HG03439 (cell line): Measurements from ENCODE around the gene ADARB2.
"Not testable (repeated sequence)": the region's sequence is repeated elsewhere in the genome, so short reads cannot be mapped to it uniquely, and the experiment has no call there.

Experiments used
- ATAC-seq: cut with Tn5 transposase; IDR thresholded peaks from one replicate; pipeline ENCODE4 v1.9.1; 2021; ENCODE audit warnings: mild to moderate bottlenecking, moderate library complexity; ENCODE audit not compliant: unreplicated experiment

ADARB2 gene

GRCh38 chr10:1449572-1450205, 287.6 kb downstream of the ADARB2 start:
- no peak for ATAC-seq

DNA sequence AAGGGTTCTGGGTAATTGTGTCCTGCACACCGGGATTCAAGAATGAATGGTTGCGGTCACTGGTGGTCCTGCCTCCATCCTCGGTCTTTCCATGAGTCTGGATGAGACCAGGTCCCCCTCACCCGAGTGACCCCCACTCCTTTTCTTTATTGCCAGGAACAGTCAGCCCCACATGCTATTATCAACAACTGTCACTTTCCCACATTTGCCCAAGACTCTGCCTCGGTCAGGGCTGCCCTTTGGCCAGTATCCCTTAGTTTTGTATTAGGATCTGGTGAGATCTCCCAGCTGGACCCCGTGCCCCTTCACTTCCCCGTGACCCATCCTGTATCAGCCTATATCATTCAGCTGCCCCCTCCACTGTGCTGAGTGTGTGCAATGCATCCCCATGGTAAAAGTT, 288.3 kb downstream of the ADARB2 start:
- no peak for ATAC-seq

- ATAC-seq, result no peak
Observed at GRCh38 chr10:1448252-1448930, 288.9 kb downstream of the ADARB2 start.

DNA sequence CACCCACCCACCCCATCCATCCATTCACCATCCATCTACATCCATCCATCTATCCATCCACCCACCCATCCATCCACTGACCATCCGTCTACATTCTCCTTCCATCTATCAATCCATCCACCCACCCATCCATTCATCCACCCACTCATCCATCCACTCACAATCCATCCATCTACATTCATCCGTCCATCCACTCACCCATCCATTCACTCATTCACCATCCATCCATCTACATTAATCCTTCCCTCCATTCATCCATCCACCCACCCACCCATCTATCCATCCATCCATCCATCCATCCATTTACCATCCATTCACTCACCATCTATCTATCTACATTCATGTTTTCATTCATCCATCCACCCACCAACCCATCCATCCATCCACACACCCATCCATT, 292.5 kb downstream of the ADARB2 start:
- ATAC-seq, result no peak

- no peak for ATAC-seq
Observed at GRCh38 chr10:1440897-1441296, 296.4 kb downstream of the ADARB2 start.

GRCh38 chr10:1434912-1435692, 302.2 kb downstream of the ADARB2 start:
- no peak for ATAC-seq

DNA sequence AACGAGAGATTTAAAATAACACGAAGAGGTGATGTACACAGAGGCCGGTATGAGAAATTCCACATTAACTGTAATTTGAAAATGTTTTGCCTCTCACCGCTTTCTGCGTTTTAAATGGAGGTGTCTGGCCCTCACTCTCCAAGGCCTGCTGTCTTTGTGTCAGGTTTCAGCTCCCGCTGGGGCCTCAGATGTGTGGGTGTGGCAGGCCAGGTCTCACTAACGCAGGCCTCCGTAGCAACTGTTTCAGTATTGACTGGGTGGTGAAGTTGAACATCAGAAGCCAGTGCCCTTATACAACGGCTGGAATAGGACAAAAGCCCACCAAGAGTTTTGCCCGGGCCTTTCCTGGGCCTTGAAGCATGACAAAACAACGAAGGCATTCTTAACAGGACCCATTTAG, 303.1 kb downstream of the ADARB2 start:
- no peak for ATAC-seq

GRCh38 chr10:1432161-1432560, 305.2 kb downstream of the ADARB2 start:
- ATAC-seq, result no peak

- no peak for ATAC-seq
Observed at GRCh38 chr10:1431229-1431628, 306.1 kb downstream of the ADARB2 start.

DNA sequence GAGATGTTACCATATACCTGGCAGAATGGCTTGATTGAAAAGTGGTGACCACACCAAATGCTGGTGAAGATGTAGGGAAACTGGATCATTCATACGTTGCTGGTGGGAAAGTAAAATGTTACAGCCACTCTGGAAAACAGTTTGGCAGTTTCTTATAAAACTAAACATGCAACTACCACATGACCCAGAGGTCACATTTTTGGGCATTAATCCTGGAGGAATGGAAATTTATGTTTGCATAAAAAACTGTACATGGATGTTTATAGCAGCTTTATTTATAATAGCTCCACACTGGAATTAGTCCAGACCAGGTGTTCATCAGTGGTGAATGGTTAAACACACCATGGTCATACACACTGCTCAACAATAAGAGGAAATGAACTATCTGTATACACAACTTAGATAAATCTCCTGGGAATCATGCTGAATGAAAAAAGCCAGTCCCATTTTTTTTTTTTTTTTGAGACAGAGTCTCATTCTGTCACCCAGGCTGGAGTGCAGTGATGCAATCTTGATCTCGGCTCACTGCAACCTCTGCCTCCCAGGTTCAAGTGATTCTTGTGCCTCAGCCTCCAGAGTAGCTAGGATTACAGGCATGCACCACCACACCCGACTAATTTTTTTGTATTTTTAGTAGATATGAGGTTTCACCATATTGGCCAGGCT, 309.7 kb downstream of the ADARB2 start:
- ATAC-seq, result not testable (repeated sequence)

DNA sequence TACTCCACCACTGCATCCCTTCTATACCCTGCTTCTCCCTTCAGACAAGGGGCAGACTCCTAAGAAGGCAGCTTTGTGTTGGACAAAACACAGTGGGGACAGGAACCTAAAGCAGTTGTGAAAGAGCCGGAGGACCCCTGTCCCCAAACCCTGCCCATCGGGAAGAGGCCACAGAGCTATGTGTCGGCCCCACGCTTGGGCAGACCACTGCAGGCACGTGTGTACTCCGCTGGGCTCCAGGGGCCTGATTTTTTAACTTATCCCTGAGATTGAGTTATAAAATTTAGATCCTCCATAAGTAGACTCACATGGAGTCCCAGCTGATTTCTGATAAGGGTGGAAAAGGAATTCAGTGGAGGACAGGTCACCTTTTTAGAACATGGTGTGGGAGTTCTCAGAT, 310.5 kb downstream of the ADARB2 start:
- ATAC-seq, result no peak

GRCh38 chr10:1425879-1426278, 311.4 kb downstream of the ADARB2 start:
- ATAC-seq, result no peak

- ATAC-seq, result no peak
Observed at GRCh38 chr10:1424648-1425047, 312.7 kb downstream of the ADARB2 start.

DNA sequence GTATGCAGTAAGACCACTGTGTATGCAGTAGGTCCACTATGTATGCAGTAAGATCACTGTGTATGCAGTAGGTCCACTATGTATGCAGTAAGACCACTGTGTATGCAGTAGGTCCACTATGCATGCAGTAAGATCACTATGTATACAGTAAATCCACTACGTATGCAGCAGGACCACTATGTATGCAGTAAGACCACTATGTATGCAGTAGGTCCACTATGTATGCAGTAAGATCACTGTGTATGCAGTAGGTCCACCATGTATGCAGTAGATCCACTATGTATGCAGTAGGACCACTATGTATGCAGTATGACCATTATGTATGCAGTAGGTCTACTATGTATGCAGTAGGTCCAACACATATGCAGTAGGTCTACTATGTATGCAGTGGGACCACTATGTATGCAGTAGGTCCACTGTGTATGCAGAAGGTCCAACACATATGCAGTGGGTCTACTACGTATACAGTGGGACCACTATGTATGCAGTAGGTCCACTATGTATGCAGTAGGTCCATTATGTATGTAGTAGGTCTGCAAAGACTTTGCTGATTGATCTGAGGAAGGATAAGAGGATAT, 313.6 kb downstream of the ADARB2 start:
- ATAC-seq, result no peak

DNA sequence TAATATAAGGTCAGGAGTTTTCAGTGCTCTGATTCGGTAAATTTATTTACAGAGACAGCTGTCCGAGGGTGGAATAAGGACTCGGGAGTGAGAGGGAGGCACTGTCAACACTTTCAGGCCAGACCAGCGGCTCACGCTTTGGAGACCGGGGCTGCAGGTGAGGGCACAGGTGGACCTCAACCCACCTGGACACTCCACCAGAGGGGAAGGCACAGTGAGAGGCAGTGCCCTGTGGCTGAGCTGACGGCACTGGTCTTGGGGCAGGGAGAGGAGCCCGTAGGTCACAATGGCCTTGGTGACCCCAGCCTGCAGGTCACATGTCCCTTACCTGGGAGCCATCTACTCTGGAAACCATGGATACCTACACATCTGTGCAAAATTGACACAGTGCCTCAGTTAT, 315.1 kb downstream of the ADARB2 start:
- no peak for ATAC-seq

DNA sequence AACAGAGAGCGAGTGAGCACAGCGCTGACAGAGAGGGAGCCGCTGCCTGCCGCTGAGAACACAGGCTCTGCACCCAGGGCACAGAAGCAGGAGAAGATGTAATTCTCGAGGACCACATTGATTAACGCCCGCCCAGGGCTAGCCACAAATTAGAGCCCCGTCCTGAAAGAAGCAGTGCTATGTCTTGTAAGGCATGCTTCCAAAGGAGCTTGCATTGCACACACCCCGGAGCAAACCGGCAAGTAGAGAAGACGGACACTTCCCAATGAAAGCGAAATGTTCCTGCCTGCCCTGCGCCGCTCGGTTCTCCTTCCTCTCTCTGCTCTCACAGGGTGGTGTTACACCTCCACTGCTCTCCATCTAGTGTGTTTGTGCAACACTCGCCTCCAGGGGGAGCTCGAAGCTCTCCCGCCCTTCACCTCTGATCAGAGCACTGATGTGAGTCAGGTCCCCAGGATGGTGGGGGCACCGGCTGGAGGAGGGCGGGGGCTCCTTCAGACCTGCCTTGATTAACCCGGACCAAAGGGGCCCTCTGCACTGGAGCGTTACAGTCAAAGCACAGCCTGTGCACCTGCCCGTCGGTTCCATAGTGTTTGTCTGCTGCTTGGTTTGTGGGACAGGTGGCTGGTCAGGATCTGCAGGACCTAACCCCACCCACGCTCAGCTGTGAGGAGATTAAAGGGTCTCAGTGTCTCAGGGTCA, 316.5 kb downstream of the ADARB2 start:
- peak; percentile 92 for ATAC-seq

GRCh38 chr10:1419796-1420610, 317.3 kb downstream of the ADARB2 start:
- ATAC-seq, result no peak

GRCh38 chr10:1418031-1418550, 319.2 kb downstream of the ADARB2 start:
- ATAC-seq, result no peak

DNA sequence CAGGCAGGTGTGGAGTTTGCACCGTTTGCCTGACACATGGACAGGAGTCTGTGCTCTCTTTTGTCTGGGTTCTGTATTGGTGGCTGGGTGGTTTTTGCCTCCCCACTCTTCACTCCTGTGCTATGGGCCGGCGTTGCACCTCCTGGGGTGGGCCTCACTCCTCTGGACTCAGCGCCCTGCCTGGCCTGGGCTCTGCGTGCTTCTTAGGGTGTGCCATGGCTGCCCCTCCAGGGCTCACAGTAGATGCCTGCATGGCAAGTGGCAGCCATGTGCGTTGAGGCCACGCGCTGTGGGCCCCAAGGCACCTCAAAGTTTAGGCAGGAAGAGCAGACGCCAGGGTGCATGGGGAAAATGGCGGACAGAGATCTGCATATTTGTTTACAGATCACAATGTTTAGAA, 319.8 kb downstream of the ADARB2 start:
- ATAC-seq, result no peak
